Measurements from ENCODE around the gene CFAP46. TPM values are rescaled to one million over a fixed set of nuclear protein-coding genes. Genes with fewer than 3 reads are reported as not detected.

CFAP46 gene
- total and polyA plus RNA-seq, 2 of the 8 experiments (the other 6 are each of a cell fraction or from before 2014, with no cell fraction given): 2.6 to 4.8 TPM

- H2BK12ac ChIP-seq (ENCODE audit: low read depth, low read length): peak overlapping the region; percentile 14; the same call in 1 of the 2 replicates
- ChIA-PET POLR2A (ENCODE audit: partially characterized antibody) (no interaction called here), CTCF (ENCODE audit: partially characterized antibody) (interaction anchor here (0.7 to 1.4 kb wide), 5 partner anchors 9 to 46 kb away, joined by 3 to 5 read pairs (median 3); no protein-coding TSS in a partner anchor)
- DNase-seq (ENCODE audit: low read depth in 1 of 2, low spot score in 2 of 2): no peak
- H3K9ac ChIP-seq (replicated peaks in 1 of 4; ENCODE audit: extremely low read depth in 1 of 4, low read depth in 3 of 4, low read length in 3 of 4): no peak overlapping the region
- H4K5ac ChIP-seq (ENCODE audit: insufficient read length, low read depth, low read length): no peak overlapping the region
- no peaks in the 10 kb centered on the region for H3K9me3 ChIP-seq (ENCODE audit: insufficient read depth in 2 of 2, low read depth in 1 of 2, low read length in 1 of 2)
- no peak overlapping the region for H3K4me3 ChIP-seq (ENCODE audit: extremely low read depth in 1 of 4, insufficient read depth in 2 of 4, low read depth in 3 of 4, low read length in 4 of 4)
- TF ChIP-seq EZH2 (IDR thresholded peaks at IDR 0.05; ENCODE audit: low read depth, low read length, severe bottlenecking) (no peak), CTCF (IDR thresholded peaks at IDR 0.05; ENCODE audit: control extremely low read depth in 1 of 3, insufficient read depth in 1 of 3, low read depth in 1 of 3, low read length in 3 of 3) (peak in 1 of 3 experiments; percentile 6; a peak in 1 of 4 replicates)
- no peak for FAIRE-seq
- peaks cover 2 to 15% (median 11%) of the 10 kb centered on the region in 4 experiments for H3K4me1 ChIP-seq (replicated peaks in 1 of 4; ENCODE audit: control insufficient read depth in 3 of 4, insufficient read depth in 4 of 4, low read length in 3 of 4)
- H3K23me2 ChIP-seq (ENCODE audit: low read depth, low read length): peaks cover 6% of the 10 kb centered on the region; the same call in 1 of the 2 replicates
- H3K23ac ChIP-seq (ENCODE audit: insufficient read length): no peak overlapping the region
- no peak overlapping the region for H3K14ac ChIP-seq (ENCODE audit: insufficient read length)
- no peak overlapping the region for H3K56ac ChIP-seq (replicated peaks; ENCODE audit: insufficient read length, low read depth, low read length)
- no peaks in the 10 kb centered on the region for H3K79me2 ChIP-seq (ENCODE audit: control insufficient read depth in 1 of 2, insufficient read depth in 2 of 2, low read length in 2 of 2)
- no peak overlapping the region for H3K27ac ChIP-seq (ENCODE audit: low read depth, low read length)
- no peak overlapping the region for H2BK120ac ChIP-seq (replicated peaks; ENCODE audit: low read depth, low read length)
- no peaks in the 10 kb centered on the region for H3K79me1 ChIP-seq (ENCODE audit: low read depth, low read length)
- H3K27me3 ChIP-seq (replicated peaks in 1 of 4; ENCODE audit: control insufficient read depth in 3 of 4, extremely low read depth in 1 of 4, insufficient read depth in 3 of 4, low read length in 3 of 4): no peaks in the 10 kb centered on the region; a peak in 1 of 7 replicates
- no peak overlapping the region for H2AK5ac ChIP-seq (ENCODE audit: low read depth, low read length)
- WGBS, 2 experiments (ENCODE audit: extremely low coverage in 1 of 2, insufficient coverage in 1 of 2, insufficient read length in 1 of 2, insufficient replicate concordance in 2 of 2, low coverage in 1 of 2, low lambda C conversion rate in 2 of 2, missing lambda C conversion rate in 1 of 2): 87% methylated on average over 32 of the region's 35 CpGs; no CpG with 5 or more reads in 1 of the 2 experiments
- no peak overlapping the region for H3K4ac ChIP-seq (replicated peaks; ENCODE audit: insufficient read length, low read depth, low read length)
- H3K36me3 ChIP-seq (ENCODE audit: control insufficient read depth in 2 of 4, insufficient read depth in 4 of 4, low read length in 3 of 4): no peaks in the 10 kb centered on the region
- no peak overlapping the region for H4K8ac ChIP-seq (ENCODE audit: extremely low read depth, insufficient read depth, low read length)
- H2BK20ac ChIP-seq (ENCODE audit: low read length): no peak overlapping the region
- H4K91ac ChIP-seq (replicated peaks; ENCODE audit: insufficient read length, low read length): no peak overlapping the region
- H2BK15ac ChIP-seq (ENCODE audit: low read length): peak overlapping the region; percentile 29; the same call in 1 of the 2 replicates
- 0 out of 2 replicates have a peak overlapping the region, but pooled peaks have one; percentile 13 for H2BK5ac ChIP-seq (ENCODE audit: low read depth, low read length)
- no peaks in the 10 kb centered on the region for H4K20me1 ChIP-seq (replicated peaks in 1 of 2; ENCODE audit: control insufficient read depth in 1 of 2, insufficient read depth in 2 of 2, low read length in 2 of 2)
- H2AFZ ChIP-seq (ENCODE audit: low read length): no peak overlapping the region
- H3K18ac ChIP-seq (ENCODE audit: extremely low read depth, low read length): no peak overlapping the region
- H3K4me2 ChIP-seq (ENCODE audit: insufficient read depth in 1 of 2, low read depth in 2 of 2, low read length in 2 of 2): no peak overlapping the region
Measured at GRCh38 chr10:132886211-132887099, 55.9 kb downstream of the CFAP46 start.
